Loucy (cell line): ENCODE measurements around the gene HOXA3.

ENCODE experiments used
- CTCF ChIP-seq: fragments of 200-600 bp; sonication (generic); conservative IDR thresholded peaks from 2 replicates; pipeline ENCODE4 v1.5.1; 2014; ENCODE audit warnings: mild to moderate bottlenecking, antibody characterized with exemption, low read length
- EZH2phosphoT487 ChIP-seq: fragments of 200-600 bp; IDR thresholded peaks from 2 replicates; pipeline ENCODE4 v1.6.1; 2018; ENCODE audit warnings: antibody characterized with exemption, mild to moderate bottlenecking, moderate library complexity, borderline replicate concordance

- TF ChIP-seq CTCF (no peak), EZH2phosphoT487 (no peak)
These were observed 8.2 kb downstream of the HOXA3 start for GRCh38 chr7:27143950-27144780.
